ENCODE measurements around the gene LKAAEAR1. TPM values are rescaled to one million over a fixed set of nuclear protein-coding genes. Genes with fewer than 3 reads are reported as not detected.

The LKAAEAR1 gene
- total RNA-seq, 1 donor from 2014 or later, result not detected

DNA sequence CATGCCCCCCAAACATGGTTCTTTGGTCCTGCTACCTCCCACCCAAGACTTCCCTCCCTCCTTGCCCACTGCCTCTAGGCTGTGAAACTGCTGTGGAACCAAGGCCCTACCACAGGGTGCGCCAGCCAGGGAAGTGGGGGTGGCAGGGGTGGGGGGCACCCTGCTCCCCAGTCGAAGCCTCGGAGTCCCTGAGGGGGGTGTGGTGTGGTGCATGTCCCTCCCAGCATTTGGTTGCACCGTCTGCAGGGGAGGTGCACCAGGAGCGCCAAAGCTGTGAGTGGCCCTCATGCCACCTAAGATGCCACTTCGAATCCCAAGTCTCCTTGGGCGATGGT, 6.7 kb downstream of the LKAAEAR1 start:
- Histone ChIP-seq H3K4me3 (ENCODE audit: low read depth, low read length) (no peak overlapping the region), H3K36me3 (ENCODE audit: control insufficient read depth, insufficient read depth, low read length) (no peaks in the 10 kb centered on the region), H3K27me3 (ENCODE audit: control insufficient read depth, insufficient read depth, low read length) (peaks cover 6% of the 10 kb centered on the region)
- TF ChIP-seq, protein P1, sequence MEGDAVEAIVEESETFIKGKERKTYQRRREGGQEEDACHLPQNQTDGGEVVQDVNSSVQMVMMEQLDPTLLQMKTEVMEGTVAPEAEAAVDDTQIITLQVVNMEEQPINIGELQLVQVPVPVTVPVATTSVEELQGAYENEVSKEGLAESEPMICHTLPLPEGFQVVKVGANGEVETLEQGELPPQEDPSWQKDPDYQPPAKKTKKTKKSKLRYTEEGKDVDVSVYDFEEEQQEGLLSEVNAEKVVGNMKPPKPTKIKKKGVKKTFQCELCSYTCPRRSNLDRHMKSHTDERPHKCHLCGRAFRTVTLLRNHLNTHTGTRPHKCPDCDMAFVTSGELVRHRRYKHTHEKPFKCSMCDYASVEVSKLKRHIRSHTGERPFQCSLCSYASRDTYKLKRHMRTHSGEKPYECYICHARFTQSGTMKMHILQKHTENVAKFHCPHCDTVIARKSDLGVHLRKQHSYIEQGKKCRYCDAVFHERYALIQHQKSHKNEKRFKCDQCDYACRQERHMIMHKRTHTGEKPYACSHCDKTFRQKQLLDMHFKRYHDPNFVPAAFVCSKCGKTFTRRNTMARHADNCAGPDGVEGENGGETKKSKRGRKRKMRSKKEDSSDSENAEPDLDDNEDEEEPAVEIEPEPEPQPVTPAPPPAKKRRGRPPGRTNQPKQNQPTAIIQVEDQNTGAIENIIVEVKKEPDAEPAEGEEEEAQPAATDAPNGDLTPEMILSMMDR (IDR thresholded peaks at IDR 0.05; ENCODE audit: insufficient read depth, low read length, poor library complexity, severe bottlenecking), result no peak
- no peak for DNase-seq (ENCODE audit: low read depth)

DNA sequence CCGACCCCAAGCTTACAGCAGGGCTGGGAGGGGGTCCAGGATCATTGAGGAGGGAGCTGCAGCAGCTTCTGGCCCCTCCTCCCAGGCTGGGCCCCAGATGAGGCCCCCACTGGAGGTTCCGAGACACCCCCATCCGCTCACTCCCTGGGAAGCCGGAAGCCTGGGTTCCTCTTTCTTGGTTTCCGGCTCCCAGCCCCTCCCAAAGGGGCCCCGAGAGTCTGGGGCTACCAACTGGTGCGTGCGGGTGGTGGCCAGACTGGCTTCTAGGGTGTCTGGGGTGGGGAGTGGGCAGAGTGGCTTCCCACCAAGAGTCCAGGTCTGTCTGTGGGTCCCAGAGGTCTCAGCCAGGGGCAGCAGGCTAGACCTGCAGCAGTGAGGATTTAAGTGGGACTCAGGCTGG, 7.1 kb downstream of the LKAAEAR1 start:
- Histone ChIP-seq H3K27me3 (ENCODE audit: control insufficient read depth, insufficient read depth, low read length) (peaks cover 3% of the 10 kb centered on the region), H3K36me3 (ENCODE audit: control insufficient read depth, insufficient read depth, low read length) (no peaks in the 10 kb centered on the region), H3K4me3 (ENCODE audit: low read depth, low read length) (no peak overlapping the region)
- DNase-seq (ENCODE audit: low read depth), result no peak
- TF ChIP-seq, protein P1 (IDR thresholded peaks at IDR 0.05; ENCODE audit: insufficient read depth, low read length, poor library complexity, severe bottlenecking), result no peak

GRCh38 chr20:64076061-64076997, 7.9 kb downstream of the LKAAEAR1 start:
- TF ChIP-seq, protein P1 (IDR thresholded peaks at IDR 0.05; ENCODE audit: insufficient read depth, low read length, poor library complexity, severe bottlenecking), result no peak
- no peaks in the 10 kb centered on the region for H3K36me3 ChIP-seq (ENCODE audit: control insufficient read depth, insufficient read depth, low read length)
- H3K27me3 ChIP-seq (ENCODE audit: control insufficient read depth, insufficient read depth, low read length), result peaks cover 2% of the 10 kb centered on the region
- DNase-seq (ENCODE audit: low read depth), result no peak
- no peak overlapping the region for H3K4me3 ChIP-seq (ENCODE audit: low read depth, low read length)

DNA sequence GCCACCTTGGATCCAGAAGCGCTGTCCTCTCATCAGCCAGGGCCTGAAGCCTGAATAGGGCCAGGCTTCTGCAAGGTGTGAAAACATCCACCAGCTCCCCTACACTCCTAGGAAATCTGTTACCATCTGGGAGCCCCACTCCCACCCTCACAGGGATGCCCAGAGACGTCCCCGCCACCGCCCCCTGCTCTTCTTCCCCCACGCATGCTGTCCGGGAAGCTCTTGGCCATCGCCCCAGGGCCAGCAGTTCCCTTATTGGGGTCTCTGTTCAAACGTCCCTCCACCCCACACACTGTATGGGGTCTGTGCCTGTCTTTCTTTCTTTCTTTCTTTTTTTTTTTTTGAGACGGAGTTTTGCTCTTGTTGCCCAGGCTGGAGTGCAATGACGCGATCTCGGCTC, 8.6 kb downstream of the LKAAEAR1 start:
- no peak for DNase-seq (ENCODE audit: low read depth)
- H3K36me3 ChIP-seq (ENCODE audit: control insufficient read depth, insufficient read depth, low read length), result no peaks in the 10 kb centered on the region
- H3K27me3 ChIP-seq (ENCODE audit: control insufficient read depth, insufficient read depth, low read length), result no peaks in the 10 kb centered on the region
- no peak overlapping the region for H3K4me3 ChIP-seq (ENCODE audit: low read depth, low read length)
- TF ChIP-seq, protein P1 (IDR thresholded peaks at IDR 0.05; ENCODE audit: insufficient read depth, low read length, poor library complexity, severe bottlenecking), result no peak

GRCh38 chr20:64074963-64075362, 9.2 kb downstream of the LKAAEAR1 start:
- Histone ChIP-seq H3K4me3 (ENCODE audit: low read depth, low read length) (no peak overlapping the region), H3K27me3 (ENCODE audit: control insufficient read depth, insufficient read depth, low read length) (no peaks in the 10 kb centered on the region), H3K36me3 (ENCODE audit: control insufficient read depth, insufficient read depth, low read length) (no peaks in the 10 kb centered on the region)
- DNase-seq (ENCODE audit: low read depth), result no peak
- TF ChIP-seq, protein P1 (IDR thresholded peaks at IDR 0.05; ENCODE audit: insufficient read depth, low read length, poor library complexity, severe bottlenecking), result no peak
